NCI-H2081 (cell line): Measurements from ENCODE around the gene OR1B1.
"Not testable (repeated sequence)": the region's sequence is repeated elsewhere in the genome, so short reads cannot be mapped to it uniquely, and the experiment has no call there.

Experiments used
- DNase-seq, 2 experiments: peaks; one replicate each; lab custom pipeline; 2025; lab: John Stamatoyannopoulos, UW

The OR1B1 gene

DNA sequence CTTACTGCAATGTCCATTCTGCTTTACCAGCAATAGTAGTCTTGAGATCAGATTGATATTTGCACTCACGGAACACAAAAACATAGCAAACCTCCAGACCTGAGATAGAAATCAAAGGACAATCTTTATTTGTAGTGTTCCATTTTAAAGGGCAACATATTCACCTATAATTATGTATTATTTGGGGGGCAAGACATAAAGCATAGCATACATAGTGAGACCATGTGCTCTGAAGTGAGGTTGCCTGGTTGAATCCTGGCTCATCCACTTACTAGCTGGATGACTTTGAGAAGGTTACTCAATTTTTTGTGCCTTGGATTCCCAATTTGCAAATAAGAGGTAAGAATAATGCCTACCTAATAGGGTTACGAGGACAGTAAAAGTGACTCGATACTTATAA lies at the start of gene OR1B1:
OR1B1 (minus strand) TSS at position 101 of the 400 bp plus-strand sequence.
- DNase-seq = no peak

DNA sequence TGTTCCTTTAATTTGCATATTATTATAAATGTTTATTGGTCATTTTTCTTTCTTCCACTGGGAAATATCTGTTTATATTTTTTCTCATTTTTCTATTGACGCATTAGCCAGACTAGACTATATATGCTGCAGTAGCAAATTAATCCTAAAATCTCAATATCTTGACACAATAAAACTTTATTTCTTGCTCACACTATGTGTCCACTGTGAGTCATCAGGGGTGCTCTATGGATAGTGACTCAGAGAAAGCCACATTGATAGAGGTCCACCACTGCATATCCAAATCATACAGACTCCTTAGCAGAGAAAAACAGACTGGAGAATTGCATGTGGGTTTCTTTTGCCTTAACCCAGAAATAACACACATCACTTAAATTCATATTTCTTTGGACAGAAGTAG lies 38.3 kb upstream of the OR1B1 start:
- DNase-seq = no peak

DNA sequence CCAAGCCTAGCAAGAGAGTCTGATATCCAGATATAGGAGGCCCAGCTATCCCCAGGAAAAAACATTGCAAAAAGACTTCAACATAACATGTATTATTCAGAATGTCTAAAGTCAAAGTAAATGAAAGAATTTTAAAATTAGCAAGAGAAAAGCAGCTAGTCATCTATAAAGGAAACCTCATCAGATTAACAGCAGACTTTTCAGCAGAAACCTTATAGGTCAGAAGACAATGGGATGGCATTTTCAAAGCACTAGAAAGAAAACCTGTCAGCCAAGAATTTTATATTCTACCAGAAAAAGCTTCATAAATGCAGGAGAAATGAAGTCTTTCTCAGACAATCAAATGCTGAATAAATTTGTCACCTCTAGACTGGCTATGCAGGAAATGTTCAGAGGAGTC lies 27.4 kb upstream of the OR1B1 start:
- DNase-seq = no peak

DNA sequence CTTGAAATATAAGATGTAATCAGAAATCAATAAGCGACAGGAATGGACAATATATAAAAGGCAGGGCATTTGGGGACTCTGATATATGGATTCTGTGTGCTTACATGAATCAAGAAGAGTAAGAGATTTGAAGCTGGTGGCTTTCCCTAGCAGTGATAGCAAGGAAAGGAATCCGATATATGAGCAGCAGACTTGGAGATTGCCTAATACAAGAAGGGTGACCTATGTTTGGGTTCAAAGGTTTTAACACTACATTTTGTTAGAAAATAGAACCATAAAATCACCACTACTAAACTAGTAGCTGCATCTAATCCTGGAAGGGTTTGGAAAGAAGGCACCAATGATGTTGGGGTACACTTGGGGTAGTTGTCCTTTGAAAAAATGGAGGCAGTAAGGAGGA lies 15.1 kb upstream of the OR1B1 start:
- DNase-seq = no peak

DNA sequence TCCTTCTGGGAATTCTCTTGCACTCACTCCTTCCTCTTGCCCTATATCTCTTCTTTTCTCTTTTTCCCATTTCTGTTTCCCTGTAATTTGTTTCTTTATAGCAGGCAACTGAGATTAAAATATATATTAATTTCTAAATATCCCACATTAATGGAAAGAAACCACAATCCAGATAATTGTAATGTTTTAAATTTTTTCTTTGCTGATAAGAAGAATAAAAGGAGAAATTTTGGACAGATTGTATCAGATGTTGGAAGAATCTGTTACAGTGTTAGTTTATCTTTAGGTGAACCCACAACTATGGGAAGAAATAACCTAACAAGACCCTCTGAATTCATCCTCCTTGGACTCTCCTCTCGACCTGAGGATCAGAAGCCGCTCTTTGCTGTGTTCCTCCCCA lies 4.0 kb upstream of the OR1B1 start, which contains the start of gene OR1L1:
OR1L1 (plus strand) TSS at position 301 of the 400 bp plus-strand sequence; CDS start at position 301, 0 bp downstream.
- DNase-seq = no peak

DNA sequence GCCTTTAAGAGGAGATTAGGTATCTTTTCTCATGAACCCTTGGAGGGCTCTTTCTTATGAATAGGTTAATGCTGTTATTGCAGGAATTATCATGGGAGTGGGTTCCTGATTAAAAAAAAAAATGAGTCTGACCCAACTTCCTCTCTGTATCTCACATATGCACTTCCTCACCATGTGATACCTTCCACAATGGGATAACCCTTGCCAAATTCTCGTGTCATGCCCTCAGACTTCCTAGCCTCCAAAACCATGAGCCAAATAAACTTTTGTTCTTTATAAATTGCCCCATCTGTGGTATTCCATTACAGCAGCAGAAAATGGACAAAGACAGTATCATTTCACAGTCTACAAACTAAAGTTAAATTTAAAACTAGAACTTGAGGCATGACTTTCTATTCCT lies 1.0 kb downstream of the OR1B1 start:
- DNase-seq = no peak

DNA sequence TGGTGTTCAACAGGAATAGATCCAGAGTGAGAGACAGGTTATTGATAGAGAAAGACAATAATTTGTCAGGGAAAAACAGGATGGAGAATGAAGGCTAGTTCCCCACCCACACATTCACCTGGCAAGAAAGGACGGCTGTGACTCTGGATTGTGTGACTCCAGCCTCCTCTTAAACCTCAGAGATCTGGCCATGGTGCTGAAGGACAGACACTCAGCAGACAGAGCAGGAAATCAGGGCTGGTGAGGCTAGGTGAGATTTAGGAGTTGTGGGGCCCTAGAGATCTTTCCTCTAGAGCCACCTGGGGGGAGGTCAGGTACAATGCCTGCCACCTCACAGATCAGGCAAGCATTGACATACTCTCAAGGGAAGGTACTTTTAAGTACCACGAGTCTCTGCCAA lies 15.2 kb downstream of the OR1B1 start:
- no peak for DNase-seq

DNA sequence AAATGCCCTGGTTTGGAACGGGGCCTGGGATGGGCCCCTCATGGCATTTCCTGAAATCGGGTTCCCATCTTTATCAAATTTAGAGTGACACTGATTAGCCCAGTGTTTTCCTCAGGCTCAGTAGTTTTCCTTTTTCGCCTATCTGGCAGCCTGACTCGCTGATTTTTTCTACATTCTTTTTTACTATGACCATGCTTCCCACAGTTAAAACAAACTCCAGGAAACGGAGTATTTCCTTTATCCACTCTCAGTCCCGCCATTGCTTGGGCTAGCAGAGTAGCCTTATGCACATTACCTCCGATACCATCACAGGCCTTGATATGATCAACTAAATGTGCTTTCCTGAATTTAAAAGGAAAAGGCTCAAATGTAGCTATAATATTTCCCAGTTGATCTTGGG lies 37.4 kb downstream of the OR1B1 start:
- no peak for DNase-seq

DNA sequence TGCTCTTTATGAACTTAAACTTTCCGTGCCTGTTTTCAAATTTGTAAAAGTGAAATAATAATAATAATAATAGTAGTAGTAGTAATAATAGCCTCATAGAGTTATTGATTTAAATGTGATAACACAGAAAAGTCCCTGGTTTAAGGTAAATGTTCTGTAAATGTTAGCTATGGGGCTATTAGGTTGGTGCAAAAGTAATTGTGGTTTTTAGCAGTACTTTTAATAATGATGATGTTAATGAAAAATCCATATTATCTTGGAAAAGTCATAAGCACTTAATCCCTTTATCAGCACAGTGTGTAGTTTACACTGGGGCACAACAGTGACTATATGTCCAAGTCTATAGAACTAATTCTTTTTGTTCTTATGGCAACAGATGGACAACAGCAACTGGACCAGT lies 43.1 kb downstream of the OR1B1 start, which contains the start of gene OR1Q1:
OR1Q1 (plus strand) TSS at position 377 of the 400 bp plus-strand sequence; CDS start at position 377, 0 bp downstream.
- DNase-seq = no peak

DNA sequence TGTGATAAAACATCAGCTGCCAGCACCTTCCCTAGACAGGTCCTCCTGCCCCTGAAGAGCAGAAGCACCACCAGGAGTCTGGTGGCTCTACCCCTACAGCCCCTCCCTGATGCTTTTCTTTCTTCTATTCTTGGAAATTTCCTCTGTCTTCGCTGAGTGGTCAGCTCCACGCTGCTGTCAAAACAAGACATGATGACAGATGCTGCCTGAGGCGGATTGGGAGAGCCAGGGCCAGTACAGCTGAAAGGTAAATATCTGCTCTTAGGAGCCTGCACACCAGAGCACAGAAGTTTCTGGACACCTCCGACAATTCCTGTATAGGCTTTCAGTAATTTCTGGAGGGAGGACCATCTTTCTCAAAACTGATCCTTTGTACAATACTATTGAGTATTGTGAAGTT lies 47.6 kb downstream of the OR1B1 start:
- DNase-seq = no peak

DNA sequence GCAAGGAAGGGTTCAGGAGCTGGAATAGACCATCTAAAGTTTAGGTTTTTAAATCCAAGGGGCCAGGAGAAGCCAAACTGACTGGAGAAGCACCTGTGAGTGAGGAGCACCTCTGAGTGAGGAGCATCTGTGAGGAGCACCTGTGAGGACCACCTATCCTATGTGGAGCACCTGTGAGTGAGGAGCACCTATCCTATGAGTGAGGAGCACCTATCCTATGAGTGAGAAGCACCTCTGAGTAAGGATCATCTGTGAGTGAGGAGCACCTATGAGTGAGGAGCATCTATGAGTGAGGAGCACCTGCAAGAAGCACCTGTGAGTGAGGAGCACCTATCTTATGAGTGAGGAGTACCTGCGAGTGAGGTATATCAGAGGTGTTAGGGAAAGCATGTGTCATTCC lies 50.8 kb downstream of the OR1B1 start:
- DNase-seq = no peak

DNA sequence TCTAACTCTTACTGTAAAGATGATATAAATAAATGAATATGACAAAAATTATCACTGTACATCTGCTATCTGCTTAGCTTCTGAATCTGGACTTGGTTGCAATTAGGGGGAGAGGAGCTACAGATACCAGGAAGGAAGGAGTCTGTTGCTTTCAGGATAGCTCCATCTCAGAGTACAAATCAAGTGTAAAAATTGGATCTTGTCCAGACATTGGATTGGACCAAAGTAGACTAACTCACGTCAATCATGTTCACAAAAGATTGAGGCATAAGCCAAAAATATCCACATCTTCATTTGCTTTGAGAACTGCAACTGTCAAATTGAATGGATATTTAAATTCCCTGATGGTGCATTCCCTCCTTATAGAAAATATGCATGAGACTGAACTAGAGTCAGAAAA lies 51.7 kb downstream of the OR1B1 start:
- DNase-seq = no peak

DNA sequence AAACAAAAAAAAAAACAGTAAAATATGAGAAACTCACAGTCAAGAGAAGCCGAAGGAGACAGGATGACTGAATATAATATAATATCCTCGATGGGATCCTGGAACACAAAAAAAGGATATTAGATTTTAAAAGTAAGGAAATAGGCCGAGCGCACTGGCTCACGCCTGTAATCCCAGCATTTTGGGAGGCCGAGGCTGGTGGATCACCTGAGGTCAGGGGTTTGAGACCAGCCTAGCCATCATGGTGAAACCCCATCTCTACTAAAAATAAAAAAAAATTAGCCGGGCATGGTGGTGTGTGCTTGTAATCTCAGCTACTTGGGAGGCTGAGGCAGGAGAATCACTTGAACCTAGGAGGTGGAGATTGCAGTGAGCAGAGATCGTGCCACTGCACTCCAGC lies 74.1 kb downstream of the OR1B1 start, which contains the start of gene OR1L8:
OR1L8 (minus strand) TSS at position 101 of the 400 bp plus-strand sequence. CDS start 14,907 bp downstream, outside the sequence.
- DNase-seq = not testable (repeated sequence)

DNA sequence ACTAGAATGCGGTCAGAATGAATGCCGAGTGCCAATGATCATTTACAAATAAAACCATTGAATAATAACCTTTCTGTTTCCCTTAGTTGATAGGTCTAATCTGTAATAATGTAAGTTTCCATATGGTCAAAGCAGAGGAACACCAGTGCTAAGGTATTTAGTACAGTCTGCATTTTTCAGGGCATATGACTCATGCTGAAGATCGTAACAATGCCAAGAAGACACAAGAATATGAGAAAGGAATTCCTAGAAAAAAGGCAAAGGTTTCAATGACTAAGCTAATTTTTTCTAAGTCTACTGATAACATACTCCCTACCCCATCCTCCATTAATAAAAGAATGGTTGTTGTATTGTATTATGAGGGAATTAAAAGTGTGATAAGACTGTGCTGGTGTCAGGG lies 77.1 kb downstream of the OR1B1 start:
- DNase-seq = no peak

DNA sequence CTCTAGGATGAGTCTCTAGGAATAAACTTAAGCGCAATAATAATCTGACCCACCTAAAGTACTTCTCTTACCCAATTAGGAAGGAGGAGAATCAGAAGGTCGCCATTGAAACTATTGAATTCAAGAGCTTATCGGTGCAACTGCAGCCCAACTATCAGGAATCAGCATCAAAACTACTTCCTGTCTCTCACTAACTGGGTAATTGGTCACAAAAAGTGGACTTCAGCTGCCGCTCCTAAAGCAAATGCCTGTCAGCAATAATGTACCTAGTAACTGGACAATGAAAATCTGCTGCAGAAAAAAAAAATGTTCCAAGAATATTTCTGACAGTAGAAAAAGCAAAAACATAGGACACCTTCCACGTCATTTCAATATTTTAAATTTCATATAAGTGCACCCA lies 77.6 kb downstream of the OR1B1 start:
- DNase-seq = no peak
